ENCODE data around the gene PIK3R6.

DNA sequence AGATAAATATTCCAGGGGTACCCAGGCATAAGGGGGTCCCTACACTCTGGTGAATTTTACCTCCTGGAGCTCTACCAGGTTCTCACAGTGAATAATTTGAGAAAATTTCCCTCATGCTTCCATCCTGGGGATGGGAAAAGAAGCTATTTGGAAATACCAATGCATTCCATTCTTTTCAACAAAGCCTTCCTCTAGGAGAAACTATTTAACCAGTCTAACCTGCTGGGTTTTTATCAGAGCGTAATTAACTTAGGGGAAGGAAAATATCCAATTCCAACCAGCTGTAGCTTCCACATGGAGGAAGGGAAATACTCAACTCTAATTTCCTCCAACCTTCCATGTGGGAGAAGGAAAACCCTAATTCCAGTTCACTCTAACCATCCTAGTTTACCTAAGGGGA is 85.3 kb downstream of the PIK3R6 start:
- TF ChIP-seq, protein P1, sequence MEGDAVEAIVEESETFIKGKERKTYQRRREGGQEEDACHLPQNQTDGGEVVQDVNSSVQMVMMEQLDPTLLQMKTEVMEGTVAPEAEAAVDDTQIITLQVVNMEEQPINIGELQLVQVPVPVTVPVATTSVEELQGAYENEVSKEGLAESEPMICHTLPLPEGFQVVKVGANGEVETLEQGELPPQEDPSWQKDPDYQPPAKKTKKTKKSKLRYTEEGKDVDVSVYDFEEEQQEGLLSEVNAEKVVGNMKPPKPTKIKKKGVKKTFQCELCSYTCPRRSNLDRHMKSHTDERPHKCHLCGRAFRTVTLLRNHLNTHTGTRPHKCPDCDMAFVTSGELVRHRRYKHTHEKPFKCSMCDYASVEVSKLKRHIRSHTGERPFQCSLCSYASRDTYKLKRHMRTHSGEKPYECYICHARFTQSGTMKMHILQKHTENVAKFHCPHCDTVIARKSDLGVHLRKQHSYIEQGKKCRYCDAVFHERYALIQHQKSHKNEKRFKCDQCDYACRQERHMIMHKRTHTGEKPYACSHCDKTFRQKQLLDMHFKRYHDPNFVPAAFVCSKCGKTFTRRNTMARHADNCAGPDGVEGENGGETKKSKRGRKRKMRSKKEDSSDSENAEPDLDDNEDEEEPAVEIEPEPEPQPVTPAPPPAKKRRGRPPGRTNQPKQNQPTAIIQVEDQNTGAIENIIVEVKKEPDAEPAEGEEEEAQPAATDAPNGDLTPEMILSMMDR (IDR thresholded peaks at IDR 0.05; ENCODE audit: low read length) = no peak
- no peak for TF ChIP-seq EZH2 (IDR thresholded peaks at IDR 0.05; ENCODE audit: borderline replicate concordance, low read length)

Data from OCI-LY1 (cell line).